K562 (cell line): ENCODE measurements around the gene NRP1. TPM values are rescaled to one million over a fixed set of nuclear protein-coding genes. Genes with fewer than 3 reads are reported as not detected.

Experiments used
- ATAC-seq: fragments of 200-7000 bp; cut with Tn5 transposase; 3 replicates; pipeline ENCODE4 v1.9.1; 2020; ENCODE audit warnings: moderate library complexity
- BruUV-seq: library from RNA; stranded (reverse); fragments of 400-500 nt; replicated peaks from 2 replicates; lab custom pipeline; 2021; lab: Mats Ljungman, UMichigan
- CTCF ChIA-PET: fragments of 300-600 bp; formaldehyde crosslinking; extraction: SDS; loops from one replicate; lab custom pipeline; 2021; ENCODE audit warnings: low intra/inter-chr PET ratio; lab: Yijun Ruan, JAX
- POLR2A ChIA-PET: fragments of 300-600, 350-650 bp; sonication (Branson Sonifier 250); formaldehyde crosslinking; extraction: SDS; loops from one replicate; lab custom pipeline; 2021; ENCODE audit warnings: antibody characterized with exemption, inconsistent platforms; lab: Yijun Ruan, JAX
- DNase-seq, 4 experiments: peaks; one replicate each; pipeline versions ENCODE4 v3.0.0 to v3.0.0-alpha.2; 2011 to 2018; ENCODE audit warnings: low spot score in 3 of 4, mixed read lengths in 3 of 4; ENCODE audit errors: extremely low read depth in 1 of 4
- FAIRE-seq: peaks from 2 replicates; lab custom pipeline; 2011; peaks lifted over from hg19 to GRCh38; lab: Jason Lieb, UNC
- H2AFZ ChIP-seq: 2 replicates; pipeline ENCODE4 v1.6.0; 2011; ENCODE audit warnings: low read depth, low read length, control low read depth, inconsistent platforms
- H3K27ac ChIP-seq: fragments of 200-600 bp; 3 replicates; pipeline ENCODE4 v1.8.0; 2011; ENCODE audit warnings: low read depth, mild to moderate bottlenecking, control low read depth, inconsistent platforms, low read length, moderate library complexity, mixed read lengths; ENCODE audit errors: extremely low read depth
- H3K27me3 ChIP-seq, 2 experiments: fragments of 300-600 bp in 1 of 2; 2 replicates in 1 of 2; 3 replicates in 1 of 2; pipeline versions ENCODE4 v1.6.0 to v1.8.0; 2011; ENCODE audit warnings: inconsistent platforms in 2 of 2, low read length in 2 of 2, mild to moderate bottlenecking in 1 of 2, mixed read lengths in 1 of 2, moderate library complexity in 1 of 2; ENCODE audit not compliant: control insufficient read depth in 2 of 2, insufficient read depth in 2 of 2
- H3K36me3 ChIP-seq: fragments of 300-600 bp; 3 replicates; pipeline ENCODE4 v1.8.0; 2011; ENCODE audit warnings: mild to moderate bottlenecking, low read length, inconsistent platforms; ENCODE audit not compliant: control insufficient read depth, insufficient read depth
- H3K4me1 ChIP-seq, 2 experiments: fragments of 200-600 bp in 1 of 2; replicated peaks in 1 of 2; 2 replicates in 1 of 2; 3 replicates in 1 of 2; pipeline versions ENCODE4 v1.5.1 to v1.8.0; 2011; ENCODE audit warnings: inconsistent platforms in 2 of 2, low read length in 2 of 2, mild to moderate bottlenecking in 1 of 2, mixed read lengths in 1 of 2, moderate library complexity in 1 of 2; ENCODE audit not compliant: control insufficient read depth in 2 of 2, insufficient read depth in 2 of 2
- H3K4me2 ChIP-seq: 2 replicates; pipeline ENCODE4 v1.6.1; 2011; ENCODE audit warnings: low read length, control low read depth, inconsistent platforms, mixed read lengths; ENCODE audit not compliant: insufficient read depth
- H3K4me3 ChIP-seq: fragments of 200-600 bp; sonication (generic), shearing (Covaris generic); 2 replicates; pipeline ENCODE4 v1.5.1; 2016; ENCODE audit warnings: control low read depth, inconsistent platforms
- H3K79me2 ChIP-seq: fragments of 200-600 bp; 3 replicates; pipeline ENCODE4 v1.8.0; 2011; ENCODE audit warnings: low read length, inconsistent platforms; ENCODE audit not compliant: control insufficient read depth, insufficient read depth
- H3K9ac ChIP-seq, 2 experiments: 2 replicates each; pipeline versions ENCODE4 v1.6.0 to v1.6.1; 2011; ENCODE audit warnings: low read depth in 2 of 2, low read length in 2 of 2, control low read depth in 1 of 2, inconsistent platforms in 1 of 2, mild to moderate bottlenecking in 1 of 2, mixed read lengths in 1 of 2; ENCODE audit not compliant: insufficient read depth in 1 of 2
- H3K9me1 ChIP-seq: one replicate; pipeline ENCODE4 v1.6.0; 2011; ENCODE audit warnings: inconsistent platforms, mild to moderate bottlenecking, low read length, moderate library complexity; ENCODE audit not compliant: control insufficient read depth, insufficient read depth
- H3K9me3 ChIP-seq: replicated peaks from 2 replicates; pipeline ENCODE4 v1.5.1; 2011; ENCODE audit warnings: low read depth, low read length, inconsistent platforms; ENCODE audit not compliant: control insufficient read depth, insufficient read depth
- H4K20me1 ChIP-seq: replicated peaks from 2 replicates; pipeline ENCODE4 v1.6.1; 2011; ENCODE audit warnings: low read length, inconsistent platforms, mixed read lengths; ENCODE audit not compliant: control insufficient read depth, insufficient read depth
- ESRRA ChIP-seq: fragments of 450-650 bp; IDR thresholded peaks from 2 replicates; pipeline ENCODE4 v1.6.1; 2014; ENCODE audit warnings: low read depth, mild to moderate bottlenecking, moderate library complexity, borderline replicate concordance
- FOSL1 ChIP-seq: fragments of 200-800 bp; sonication (Bioruptor generic); conservative IDR thresholded peaks from 2 replicates; pipeline ENCODE4 v1.6.1; 2016; ENCODE audit warnings: missing genetic modification characterization, missing compliant biosample characterization
- HDAC3 ChIP-seq: fragments of 450-650 bp; IDR thresholded peaks from 2 replicates; pipeline ENCODE4 v1.6.1; 2018; ENCODE audit warnings: borderline replicate concordance, mild to moderate bottlenecking, moderate library complexity; ENCODE audit not compliant: partially characterized antibody
- IRF9 ChIP-seq: fragments of 450-650 bp; IDR thresholded peaks from 2 replicates; pipeline ENCODE4 v1.6.1; 2016; ENCODE audit warnings: missing biosample characterization, missing genetic modification characterization
- SRF ChIP-seq, 2 experiments: fragments of 250-450, 450-650 bp in 1 of 2; sonication (Bioruptor Pico) in 1 of 2; sonication (generic) in 1 of 2; formaldehyde crosslinking; IDR thresholded peaks; 2 replicates each; pipeline versions ENCODE4 v1.5.0 to v1.5.1; 2020 to 2022; ENCODE audit warnings: mild to moderate bottlenecking in 1 of 2, missing genetic modification reagents in 1 of 2
- ZNF766 ChIP-seq: fragments of 200-800 bp; sonication (Bioruptor generic); conservative IDR thresholded peaks from 2 replicates; pipeline ENCODE4 v1.6.1; 2016; ENCODE audit warnings: missing genetic modification characterization, missing compliant biosample characterization
- WGBS: fragments of 100-300 bp; shearing (Covaris generic); methylation state at CpG from one replicate; pipeline ENCODE4 v1.1.6; 2016; ENCODE audit warnings: low coverage, mixed read lengths; ENCODE audit not compliant: insufficient coverage; ENCODE audit errors: missing lambda C conversion rate; 5-methylcytosine and 5-hydroxymethylcytosine counted together
- in situ Hi-C: fragments of 300-500 bp; cut with MboI; formaldehyde crosslinking; loops from 4 replicates; pipeline ENCODE4 v1.15.0; 2018; ENCODE audit warnings: inconsistent platforms, mixed read lengths
- intact Hi-C: fragments of 100-400 bp; cut with micrococcal nuclease; formaldehyde crosslinking; loops from 2 replicates; pipeline ENCODE4 v1.14.2; 2022
- polyA plus RNA-seq, 8 experiments: library from polyadenylated mRNA; depleted of rRNA in 4 of 8; stranded (reverse) in 5 of 8; unstranded in 3 of 8; fragments of >200 nt; fragmentation: Nextera tagmentation in 2 of 8; fragmentation: Illumina TruSeq in 1 of 8; extraction: Ambion mirVana in 2 of 8; extraction: Trizol in 1 of 8; gene quantifications; 2 replicates each; pipeline versions ENCODE4 v1.2.1 to v1.2.3, GENCODE V29; 2011 to 2014; ENCODE audit warnings: inconsistent platforms in 1 of 8, missing spikeins in 1 of 8
- total RNA-seq, 7 experiments: library from RNA; depleted of rRNA in 6 of 7; stranded (reverse); fragments of >200 nt in 6 of 7; fragmentation: Illumina TruSeq in 2 of 7; extraction: Trizol in 2 of 7; gene quantifications; 2 replicates each; pipeline versions ENCODE4 v1.2.1 to v1.2.3, GENCODE V29; 2011 to 2021; ENCODE audit warnings: low replicate concordance in 1 of 7
- TF ChIP-seq, protein P1 (sequence below): fragments of 450-650 bp; IDR thresholded peaks from 2 replicates; pipeline ENCODE4 v1.6.1; 2016; ENCODE audit warnings: mild to moderate bottlenecking, moderate library complexity
- TF ChIP-seq, protein P2 (sequence below): fragments of 450-650 bp; formaldehyde crosslinking; conservative IDR thresholded peaks from 2 replicates; pipeline ENCODE4 v1.4.0; 2022; ENCODE audit warnings: mild to moderate bottlenecking, missing genetic modification characterization

Gene NRP1
- total and polyA plus RNA-seq, 9 of the 15 experiments (the other 6 are each of a cell fraction or from before 2014, with no cell fraction given) = 0.01 to 0.38 (median 0.04) TPM; not detected in 5

GRCh38 chr10:33209802-33210201, 124.7 kb downstream of the NRP1 start:
- no peaks in the 10 kb centered on the region for H3K36me3 ChIP-seq
- ChIA-PET CTCF (no interaction called here), POLR2A (interaction anchor here (0.6 kb wide), 1 partner anchor 193 kb away, joined by 3 read pairs; no protein-coding TSS in a partner anchor)
- 5% methylated on average over 3 of the region's 3 CpGs for WGBS
- DNase-seq = no peak
- no peaks in the 10 kb centered on the region for H3K9me3 ChIP-seq
- no peak overlapping the region for H3K4me2 ChIP-seq
- in situ Hi-C loops = no loop called here
- no peak overlapping the region for H3K4me3 ChIP-seq
- no peaks in the 10 kb centered on the region for H3K4me1 ChIP-seq
- no peaks in the 10 kb centered on the region for H3K79me2 ChIP-seq
- ATAC-seq = no peak
- H3K27ac ChIP-seq = no peak overlapping the region
- no TSS peak for BruUV-seq
- H4K20me1 ChIP-seq = peaks cover 3% of the 10 kb centered on the region; the same call in 1 of the 2 replicates
- H2AFZ ChIP-seq = no peak overlapping the region
- no peak overlapping the region for H3K9ac ChIP-seq
- intact Hi-C loops = no loop called here
- FAIRE-seq = no peak
- H3K9me1 ChIP-seq = no peaks in the 10 kb centered on the region
- H3K27me3 ChIP-seq = peaks cover 4 to 7% of the 10 kb centered on the region in 2 experiments; a peak in 4 of 5 replicates
- TF ChIP-seq HDAC3 (no peak), ZNF766 (no peak), SRF (CRISPR knock-in tag; IDR thresholded peaks at IDR 0.05) (no peak), FOSL1 (tag) (no peak), ESRRA (no peak), IRF9 (tag) (no peak)
- TF ChIP-seq, protein P1, sequence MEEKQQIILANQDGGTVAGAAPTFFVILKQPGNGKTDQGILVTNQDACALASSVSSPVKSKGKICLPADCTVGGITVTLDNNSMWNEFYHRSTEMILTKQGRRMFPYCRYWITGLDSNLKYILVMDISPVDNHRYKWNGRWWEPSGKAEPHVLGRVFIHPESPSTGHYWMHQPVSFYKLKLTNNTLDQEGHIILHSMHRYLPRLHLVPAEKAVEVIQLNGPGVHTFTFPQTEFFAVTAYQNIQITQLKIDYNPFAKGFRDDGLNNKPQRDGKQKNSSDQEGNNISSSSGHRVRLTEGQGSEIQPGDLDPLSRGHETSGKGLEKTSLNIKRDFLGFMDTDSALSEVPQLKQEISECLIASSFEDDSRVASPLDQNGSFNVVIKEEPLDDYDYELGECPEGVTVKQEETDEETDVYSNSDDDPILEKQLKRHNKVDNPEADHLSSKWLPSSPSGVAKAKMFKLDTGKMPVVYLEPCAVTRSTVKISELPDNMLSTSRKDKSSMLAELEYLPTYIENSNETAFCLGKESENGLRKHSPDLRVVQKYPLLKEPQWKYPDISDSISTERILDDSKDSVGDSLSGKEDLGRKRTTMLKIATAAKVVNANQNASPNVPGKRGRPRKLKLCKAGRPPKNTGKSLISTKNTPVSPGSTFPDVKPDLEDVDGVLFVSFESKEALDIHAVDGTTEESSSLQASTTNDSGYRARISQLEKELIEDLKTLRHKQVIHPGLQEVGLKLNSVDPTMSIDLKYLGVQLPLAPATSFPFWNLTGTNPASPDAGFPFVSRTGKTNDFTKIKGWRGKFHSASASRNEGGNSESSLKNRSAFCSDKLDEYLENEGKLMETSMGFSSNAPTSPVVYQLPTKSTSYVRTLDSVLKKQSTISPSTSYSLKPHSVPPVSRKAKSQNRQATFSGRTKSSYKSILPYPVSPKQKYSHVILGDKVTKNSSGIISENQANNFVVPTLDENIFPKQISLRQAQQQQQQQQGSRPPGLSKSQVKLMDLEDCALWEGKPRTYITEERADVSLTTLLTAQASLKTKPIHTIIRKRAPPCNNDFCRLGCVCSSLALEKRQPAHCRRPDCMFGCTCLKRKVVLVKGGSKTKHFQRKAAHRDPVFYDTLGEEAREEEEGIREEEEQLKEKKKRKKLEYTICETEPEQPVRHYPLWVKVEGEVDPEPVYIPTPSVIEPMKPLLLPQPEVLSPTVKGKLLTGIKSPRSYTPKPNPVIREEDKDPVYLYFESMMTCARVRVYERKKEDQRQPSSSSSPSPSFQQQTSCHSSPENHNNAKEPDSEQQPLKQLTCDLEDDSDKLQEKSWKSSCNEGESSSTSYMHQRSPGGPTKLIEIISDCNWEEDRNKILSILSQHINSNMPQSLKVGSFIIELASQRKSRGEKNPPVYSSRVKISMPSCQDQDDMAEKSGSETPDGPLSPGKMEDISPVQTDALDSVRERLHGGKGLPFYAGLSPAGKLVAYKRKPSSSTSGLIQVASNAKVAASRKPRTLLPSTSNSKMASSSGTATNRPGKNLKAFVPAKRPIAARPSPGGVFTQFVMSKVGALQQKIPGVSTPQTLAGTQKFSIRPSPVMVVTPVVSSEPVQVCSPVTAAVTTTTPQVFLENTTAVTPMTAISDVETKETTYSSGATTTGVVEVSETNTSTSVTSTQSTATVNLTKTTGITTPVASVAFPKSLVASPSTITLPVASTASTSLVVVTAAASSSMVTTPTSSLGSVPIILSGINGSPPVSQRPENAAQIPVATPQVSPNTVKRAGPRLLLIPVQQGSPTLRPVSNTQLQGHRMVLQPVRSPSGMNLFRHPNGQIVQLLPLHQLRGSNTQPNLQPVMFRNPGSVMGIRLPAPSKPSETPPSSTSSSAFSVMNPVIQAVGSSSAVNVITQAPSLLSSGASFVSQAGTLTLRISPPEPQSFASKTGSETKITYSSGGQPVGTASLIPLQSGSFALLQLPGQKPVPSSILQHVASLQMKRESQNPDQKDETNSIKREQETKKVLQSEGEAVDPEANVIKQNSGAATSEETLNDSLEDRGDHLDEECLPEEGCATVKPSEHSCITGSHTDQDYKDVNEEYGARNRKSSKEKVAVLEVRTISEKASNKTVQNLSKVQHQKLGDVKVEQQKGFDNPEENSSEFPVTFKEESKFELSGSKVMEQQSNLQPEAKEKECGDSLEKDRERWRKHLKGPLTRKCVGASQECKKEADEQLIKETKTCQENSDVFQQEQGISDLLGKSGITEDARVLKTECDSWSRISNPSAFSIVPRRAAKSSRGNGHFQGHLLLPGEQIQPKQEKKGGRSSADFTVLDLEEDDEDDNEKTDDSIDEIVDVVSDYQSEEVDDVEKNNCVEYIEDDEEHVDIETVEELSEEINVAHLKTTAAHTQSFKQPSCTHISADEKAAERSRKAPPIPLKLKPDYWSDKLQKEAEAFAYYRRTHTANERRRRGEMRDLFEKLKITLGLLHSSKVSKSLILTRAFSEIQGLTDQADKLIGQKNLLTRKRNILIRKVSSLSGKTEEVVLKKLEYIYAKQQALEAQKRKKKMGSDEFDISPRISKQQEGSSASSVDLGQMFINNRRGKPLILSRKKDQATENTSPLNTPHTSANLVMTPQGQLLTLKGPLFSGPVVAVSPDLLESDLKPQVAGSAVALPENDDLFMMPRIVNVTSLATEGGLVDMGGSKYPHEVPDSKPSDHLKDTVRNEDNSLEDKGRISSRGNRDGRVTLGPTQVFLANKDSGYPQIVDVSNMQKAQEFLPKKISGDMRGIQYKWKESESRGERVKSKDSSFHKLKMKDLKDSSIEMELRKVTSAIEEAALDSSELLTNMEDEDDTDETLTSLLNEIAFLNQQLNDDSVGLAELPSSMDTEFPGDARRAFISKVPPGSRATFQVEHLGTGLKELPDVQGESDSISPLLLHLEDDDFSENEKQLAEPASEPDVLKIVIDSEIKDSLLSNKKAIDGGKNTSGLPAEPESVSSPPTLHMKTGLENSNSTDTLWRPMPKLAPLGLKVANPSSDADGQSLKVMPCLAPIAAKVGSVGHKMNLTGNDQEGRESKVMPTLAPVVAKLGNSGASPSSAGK = no peak
- TF ChIP-seq, protein P2, sequence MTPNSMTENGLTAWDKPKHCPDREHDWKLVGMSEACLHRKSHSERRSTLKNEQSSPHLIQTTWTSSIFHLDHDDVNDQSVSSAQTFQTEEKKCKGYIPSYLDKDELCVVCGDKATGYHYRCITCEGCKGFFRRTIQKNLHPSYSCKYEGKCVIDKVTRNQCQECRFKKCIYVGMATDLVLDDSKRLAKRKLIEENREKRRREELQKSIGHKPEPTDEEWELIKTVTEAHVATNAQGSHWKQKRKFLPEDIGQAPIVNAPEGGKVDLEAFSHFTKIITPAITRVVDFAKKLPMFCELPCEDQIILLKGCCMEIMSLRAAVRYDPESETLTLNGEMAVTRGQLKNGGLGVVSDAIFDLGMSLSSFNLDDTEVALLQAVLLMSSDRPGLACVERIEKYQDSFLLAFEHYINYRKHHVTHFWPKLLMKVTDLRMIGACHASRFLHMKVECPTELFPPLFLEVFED = no peak
